Lower lobe of right lung (tissue), 2 donors: ENCODE results near the gene CRY1. TPM values are rescaled to one million over a fixed set of nuclear protein-coding genes. Genes with fewer than 3 reads are reported as not detected.
A peak's percentile ranks its signal among the peaks of the same experiment; 100 is the strongest.

ENCODE experiments used
- ATAC-seq, 2 donors: fragments of 200-7000 bp; cut with Tn5 transposase; one replicate each; pipeline ENCODE4 v1.9.1; 2020 to 2022; ENCODE audit warnings: mild to moderate bottlenecking in 2 of 2, moderate library complexity in 2 of 2
- DNase-seq: peaks from one replicate; pipeline ENCODE4 v3.0.0-alpha.2; 2020
- H3K27ac ChIP-seq: fragments of 200-600 bp; one replicate; pipeline ENCODE4 v1.8.0; 2022
- H3K27me3 ChIP-seq: fragments of 200-600 bp; one replicate; pipeline ENCODE4 v1.8.0; 2022; ENCODE audit warnings: low read depth
- H3K36me3 ChIP-seq: fragments of 200-600 bp; one replicate; pipeline ENCODE4 v1.8.0; 2022; ENCODE audit warnings: mild to moderate bottlenecking
- H3K4me1 ChIP-seq: fragments of 200-600 bp; one replicate; pipeline ENCODE4 v1.8.0; 2022
- H3K4me3 ChIP-seq: fragments of 200-600 bp; one replicate; pipeline ENCODE4 v1.8.0; 2022; ENCODE audit warnings: mild to moderate bottlenecking
- H3K9me3 ChIP-seq: fragments of 200-600 bp; one replicate; pipeline ENCODE4 v1.8.0; 2022
- CTCF ChIP-seq: fragments of 200-600 bp; IDR thresholded peaks from one replicate; pipeline ENCODE4 v1.8.0; 2022; ENCODE audit warnings: antibody characterized with exemption, mild to moderate bottlenecking
- intact Hi-C: fragments of 100-400 bp; cut with DNase I; formaldehyde crosslinking; loops from one replicate; pipeline ENCODE4 v1.11.0; 2022
- total RNA-seq: library from RNA; stranded (reverse); fragmentation: NEBNext Ultra II Directional; extraction: Animal tissue kit (Norgen Biotek cat#: 25700); gene quantifications from one replicate; pipeline ENCODE4 v1.2.1, GENCODE V29; 2021
- donor health status: DM: no; HTN: yes; CAD: no; lungs with severe emphysema.

Gene CRY1
- total RNA-seq, 1 donor from 2014 or later, result 18.8 TPM

DNA sequence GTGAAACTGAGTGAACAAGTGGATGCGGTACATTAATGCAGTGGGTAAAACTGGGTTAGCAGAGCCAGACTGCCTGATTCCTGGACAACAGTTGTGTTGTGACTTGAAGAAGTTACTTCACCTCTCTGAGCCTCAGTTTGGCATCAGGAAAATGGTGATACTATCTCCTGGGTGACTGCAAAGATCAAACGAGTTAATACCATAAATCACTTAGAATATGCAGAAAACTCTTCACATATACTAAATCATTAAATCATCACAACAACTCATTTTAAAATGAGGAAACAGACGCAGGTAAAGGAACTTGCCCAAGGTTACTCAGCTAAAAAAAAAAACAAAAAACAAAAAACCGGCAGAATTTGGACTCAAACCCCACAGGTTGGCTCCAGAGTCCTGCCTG lies 107.2 kb downstream of the CRY1 start:
- intact Hi-C loops, result no loop called here
- ATAC-seq, result no peak
- Histone ChIP-seq H3K9me3 (no peaks in the 10 kb centered on the region), H3K27ac (peak overlapping the region; percentile 90), H3K36me3 (peaks cover 5% of the 10 kb centered on the region), H3K4me1 (peaks cover 27% of the 10 kb centered on the region), H3K4me3 (peak overlapping the region; percentile 81), H3K27me3 (no peaks in the 10 kb centered on the region)
- TF ChIP-seq CTCF, result no peak
- no peak for DNase-seq

GRCh38 chr12:106985479-106985878 lies 107.9 kb downstream of the CRY1 start:
- H3K27ac ChIP-seq, result no peak overlapping the region
- DNase-seq (no peak), ATAC-seq (no peak)
- no peaks in the 10 kb centered on the region for H3K9me3 ChIP-seq
- peaks cover 27% of the 10 kb centered on the region for H3K4me1 ChIP-seq
- intact Hi-C loops, result no loop called here
- no peaks in the 10 kb centered on the region for H3K27me3 ChIP-seq
- H3K36me3 ChIP-seq, result peaks cover 5% of the 10 kb centered on the region
- TF ChIP-seq CTCF, result no peak
- peak overlapping the region; percentile 81 for H3K4me3 ChIP-seq

DNA sequence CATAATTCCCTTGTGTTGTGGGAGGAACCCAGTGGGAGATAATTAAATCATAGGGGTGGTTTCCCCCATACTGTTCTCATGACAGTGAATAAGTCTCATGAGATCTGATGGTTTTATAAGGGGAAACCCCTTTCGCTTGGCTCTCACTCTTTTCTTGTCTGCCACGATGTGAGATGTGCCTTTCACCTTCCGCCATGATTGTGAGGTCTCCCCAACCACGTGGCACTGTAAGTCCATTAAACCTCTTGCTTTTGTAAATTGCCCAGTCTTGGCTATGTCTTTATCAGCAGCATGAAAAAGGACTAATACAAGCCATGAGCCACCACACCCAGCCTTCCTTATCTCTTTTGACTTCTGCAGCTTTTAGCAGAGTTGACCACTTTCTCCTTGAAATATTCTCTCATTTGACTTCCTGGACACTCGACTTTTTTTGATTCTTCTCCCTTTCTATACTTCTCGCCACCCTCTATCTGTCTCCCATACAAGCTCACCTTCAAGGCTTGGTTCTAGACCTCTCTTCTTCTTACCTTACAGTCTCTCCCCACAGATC lies 108.7 kb downstream of the CRY1 start:
- ATAC-seq (no peak), DNase-seq (no peak)
- Histone ChIP-seq H3K4me3 (no peak overlapping the region), H3K27ac (no peak overlapping the region), H3K9me3 (no peaks in the 10 kb centered on the region), H3K27me3 (no peaks in the 10 kb centered on the region), H3K36me3 (peaks cover 5% of the 10 kb centered on the region), H3K4me1 (peaks cover 27% of the 10 kb centered on the region)
- intact Hi-C loops, result no loop called here
- TF ChIP-seq CTCF, result no peak

DNA sequence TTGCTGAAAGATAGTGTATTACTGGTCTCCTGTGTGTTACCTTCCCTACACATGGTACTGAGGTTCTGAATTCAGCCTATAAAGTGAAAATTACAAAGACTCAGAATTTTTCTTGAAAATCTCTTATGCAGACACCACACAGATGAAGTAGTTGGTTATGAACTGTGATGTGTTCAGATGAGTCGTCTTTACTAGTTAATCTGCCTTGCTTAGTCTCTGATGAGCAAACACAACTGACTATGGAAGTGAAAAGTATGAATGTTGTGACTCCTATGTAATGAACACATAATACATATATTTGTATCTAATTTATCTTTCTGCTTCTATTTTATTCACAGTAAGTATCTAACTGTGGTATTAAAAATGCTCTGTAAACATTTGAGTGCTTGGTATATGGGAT lies 111.1 kb downstream of the CRY1 start:
- no peak overlapping the region for H3K4me3 ChIP-seq
- H3K9me3 ChIP-seq, result no peaks in the 10 kb centered on the region
- DNase-seq (no peak), ATAC-seq (no peak)
- intact Hi-C loops, result no loop called here
- no peak overlapping the region for H3K27ac ChIP-seq
- H3K4me1 ChIP-seq, result peaks cover 25% of the 10 kb centered on the region
- no peaks in the 10 kb centered on the region for H3K27me3 ChIP-seq
- H3K36me3 ChIP-seq, result peaks cover 5% of the 10 kb centered on the region
- no peak for TF ChIP-seq CTCF

GRCh38 chr12:106981788-106982187 lies 111.6 kb downstream of the CRY1 start:
- Histone ChIP-seq H3K9me3 (no peaks in the 10 kb centered on the region), H3K4me1 (peaks cover 25% of the 10 kb centered on the region), H3K4me3 (no peak overlapping the region), H3K36me3 (peaks cover 5% of the 10 kb centered on the region), H3K27ac (no peak overlapping the region), H3K27me3 (no peaks in the 10 kb centered on the region)
- no peak for DNase-seq
- TF ChIP-seq CTCF, result no peak
- intact Hi-C loops, result no loop called here
- peak in 1 of 2 donors; percentile 34 for ATAC-seq
